ENCODE data around the gene SPTBN1.

The SPTBN1 gene

GRCh38 chr2:54606393-54606958 is 150.3 kb downstream of the SPTBN1 start:
- peak in 1 of 56 donors; percentile 15 for DNase-seq

GRCh38 chr2:54608224-54608623 is 152.1 kb downstream of the SPTBN1 start:
- DNase-seq, result no peak

DNA sequence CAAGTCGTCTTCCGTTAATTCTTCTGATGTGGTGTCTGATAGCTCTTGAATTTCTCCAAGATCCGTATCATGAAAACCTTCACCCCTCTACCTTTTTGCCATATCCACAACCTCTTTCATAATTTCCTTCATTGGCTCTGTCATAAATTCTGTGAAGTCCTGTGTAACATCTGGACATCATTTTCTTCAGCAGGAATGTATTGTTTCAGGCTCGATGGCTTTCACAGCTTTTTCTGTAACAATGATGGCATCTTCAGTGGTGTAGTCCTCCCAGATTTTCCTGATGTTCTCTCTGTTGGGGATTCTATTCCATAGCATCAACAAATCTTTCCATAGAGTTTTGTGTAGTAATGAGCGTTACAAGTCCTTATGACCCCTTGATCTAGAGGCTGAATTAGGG is 153.1 kb downstream of the SPTBN1 start:
- DNase-seq, result no peak

GRCh38 chr2:54609647-54610046 is 153.5 kb downstream of the SPTBN1 start:
- no peak for DNase-seq

- DNase-seq, result no peak
Observed at GRCh38 chr2:54610700-54611099, 154.6 kb downstream of the SPTBN1 start.

GRCh38 chr2:54611830-54612545 is 155.9 kb downstream of the SPTBN1 start:
- no peak for DNase-seq

- no peak for DNase-seq
Observed at GRCh38 chr2:54613386-54613785, 157.3 kb downstream of the SPTBN1 start.

DNA sequence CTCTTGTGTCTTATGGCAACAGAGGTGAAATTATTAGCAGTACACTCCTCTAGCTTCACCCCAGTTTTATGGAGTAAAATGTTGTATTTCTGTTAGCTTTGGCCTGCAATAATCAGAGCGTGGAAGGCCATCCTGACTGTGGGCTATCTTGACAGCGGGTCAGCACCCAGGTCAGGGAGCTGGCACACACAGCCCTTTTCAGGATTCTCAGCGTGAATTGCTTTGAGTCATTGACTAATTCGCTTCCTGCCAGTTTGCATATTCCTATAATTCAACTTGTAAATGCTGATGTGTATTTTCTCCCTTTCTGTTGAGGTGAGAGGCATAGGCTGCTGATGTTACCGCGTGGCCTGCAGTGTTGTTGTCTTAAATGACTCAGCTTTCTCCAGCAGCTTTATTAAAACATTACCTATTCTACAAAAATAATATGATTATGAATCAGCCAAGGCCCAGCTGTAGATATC is 157.7 kb downstream of the SPTBN1 start:
- no peak for DNase-seq

DNA sequence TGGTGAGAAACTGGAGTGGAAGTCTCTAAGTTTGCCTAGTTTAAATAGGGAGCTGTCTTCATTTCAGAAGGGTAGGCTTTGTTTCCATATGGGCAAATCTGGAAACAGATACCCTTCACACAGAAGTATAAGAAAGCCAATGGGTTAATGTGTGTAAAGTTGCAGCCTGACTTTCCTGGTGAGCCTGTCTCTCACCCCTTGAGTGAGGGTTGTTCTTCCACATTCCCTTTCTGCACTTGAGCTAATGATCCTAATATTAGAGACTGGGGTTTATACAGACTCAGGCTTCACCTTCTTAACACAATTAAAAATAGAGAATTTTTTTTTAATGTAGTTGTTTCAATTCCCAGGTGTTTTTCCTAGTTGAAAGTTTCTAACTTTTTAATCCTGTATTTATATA is 158.7 kb downstream of the SPTBN1 start:
- DNase-seq, result no peak

- DNase-seq, result no peak
Observed at GRCh38 chr2:54615832-54616534, 159.9 kb downstream of the SPTBN1 start.

GRCh38 chr2:54617409-54617808 is 161.3 kb downstream of the SPTBN1 start:
- DNase-seq, result no peak

- no peak for DNase-seq
Observed at GRCh38 chr2:54618646-54619565, 162.8 kb downstream of the SPTBN1 start.

DNA sequence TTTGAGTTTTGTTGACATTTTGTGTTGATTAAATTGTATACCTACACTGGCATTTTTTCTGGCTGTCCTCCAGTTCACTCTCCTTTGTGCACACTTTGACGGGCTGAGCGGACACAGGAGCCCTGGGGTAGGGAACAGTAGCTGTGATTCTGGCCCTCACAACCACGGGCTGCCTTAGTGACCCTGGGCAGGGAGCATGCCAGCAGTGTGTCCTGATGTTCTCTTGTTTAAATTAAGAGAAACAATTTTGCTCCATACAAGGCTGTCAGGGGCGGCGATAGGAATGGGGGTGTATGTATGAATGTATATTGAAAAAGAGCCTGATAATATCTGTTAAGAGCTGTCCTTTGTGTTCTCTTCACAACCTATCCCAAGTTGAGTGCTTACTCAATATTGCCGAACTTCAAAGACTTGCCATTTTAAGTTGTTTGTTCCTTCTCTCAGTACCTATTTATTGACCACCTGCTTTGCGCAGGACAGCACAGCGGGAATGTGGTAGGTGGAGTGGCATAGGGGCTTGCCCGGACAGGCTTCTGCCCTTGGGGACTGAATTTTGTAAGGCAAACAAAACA is 163.6 kb downstream of the SPTBN1 start:
- DNase-seq, result no peak

- DNase-seq, result no peak
Observed at GRCh38 chr2:54620948-54621347, 164.8 kb downstream of the SPTBN1 start.

DNA sequence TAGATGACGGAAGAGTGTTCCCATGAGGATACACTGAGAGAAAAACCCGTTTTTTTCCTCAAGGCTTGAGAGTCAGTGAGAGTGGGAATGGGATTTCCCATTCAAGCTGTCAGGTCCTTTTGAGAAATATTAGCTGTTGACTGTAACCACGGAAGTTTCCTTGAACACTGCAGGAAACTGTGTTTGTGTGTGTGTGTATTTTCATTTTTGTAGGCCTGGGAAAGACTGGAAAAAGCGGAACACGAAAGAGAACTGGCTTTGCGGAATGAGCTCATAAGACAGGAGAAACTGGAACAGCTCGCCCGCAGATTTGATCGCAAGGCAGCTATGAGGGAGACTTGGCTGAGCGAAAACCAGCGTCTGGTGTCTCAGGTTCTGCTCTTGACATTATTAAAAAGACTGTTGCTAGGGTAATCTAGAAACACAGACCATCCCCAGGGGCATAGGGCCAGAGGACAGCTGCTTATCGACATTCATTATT is 168.5 kb downstream of the SPTBN1 start:
- no peak for DNase-seq

GRCh38 chr2:54626131-54626530 is 170.0 kb downstream of the SPTBN1 start:
- no peak for DNase-seq

- DNase-seq, result no peak
Observed at GRCh38 chr2:54626884-54627283, 170.8 kb downstream of the SPTBN1 start.

DNA sequence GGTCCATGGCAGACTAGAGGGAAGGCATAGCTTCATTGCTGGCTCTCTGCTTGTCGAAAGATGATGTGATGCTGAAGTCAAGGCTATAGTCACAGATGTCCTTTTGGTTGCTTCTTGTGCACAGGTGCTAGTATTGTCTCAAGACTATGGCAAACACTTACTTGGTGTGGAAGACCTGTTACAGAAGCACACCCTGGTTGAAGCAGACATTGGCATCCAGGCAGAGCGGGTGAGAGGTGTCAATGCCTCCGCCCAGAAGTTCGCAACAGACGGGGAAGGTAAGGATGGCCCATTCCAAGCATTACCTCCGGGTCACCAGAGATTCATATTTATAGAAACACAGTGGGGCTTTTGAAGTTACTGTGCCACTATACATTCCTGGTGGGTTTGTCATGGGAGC is 171.8 kb downstream of the SPTBN1 start:
- no peak for DNase-seq

DNA sequence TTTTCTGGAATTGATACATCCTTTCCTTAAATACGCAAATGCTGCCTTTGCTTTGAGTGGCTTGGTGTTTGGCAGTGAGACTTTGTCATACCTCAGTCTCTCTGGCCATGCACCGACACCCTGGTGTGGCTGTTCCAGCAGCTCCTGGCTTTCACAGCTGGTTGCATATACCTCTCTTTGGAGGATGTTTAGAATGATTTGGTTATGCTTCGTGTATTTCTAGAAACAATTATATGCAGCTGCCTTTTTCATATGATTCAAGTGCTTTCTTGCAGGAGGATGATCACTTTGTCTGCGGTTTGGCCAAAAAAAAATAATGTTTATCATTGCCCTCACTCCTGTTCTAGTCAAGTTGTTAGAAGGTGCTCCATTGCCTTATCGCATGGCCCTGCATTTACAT is 172.3 kb downstream of the SPTBN1 start:
- DNase-seq, result no peak

- no peak for DNase-seq
Observed at GRCh38 chr2:54628957-54629356, 172.8 kb downstream of the SPTBN1 start.

DNA sequence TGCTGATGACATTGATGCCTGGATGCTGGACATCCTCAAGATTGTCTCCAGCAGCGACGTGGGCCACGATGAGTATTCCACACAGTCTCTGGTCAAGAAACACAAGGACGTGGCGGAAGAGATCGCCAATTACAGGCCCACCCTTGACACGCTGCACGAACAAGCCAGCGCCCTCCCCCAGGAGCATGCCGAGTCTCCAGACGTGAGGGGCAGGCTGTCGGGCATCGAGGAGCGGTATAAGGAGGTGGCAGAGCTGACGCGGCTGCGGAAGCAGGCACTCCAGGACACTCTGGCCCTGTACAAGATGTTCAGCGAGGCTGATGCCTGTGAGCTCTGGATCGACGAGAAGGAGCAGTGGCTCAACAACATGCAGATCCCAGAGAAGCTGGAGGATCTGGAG is 173.3 kb downstream of the SPTBN1 start:
- DNase-seq, result no peak

Measured in amygdala (tissue), 56 donors.